Thyroid gland (tissue), 4 donors: ENCODE results near the gene MAP3K10.
"Not testable (repeated sequence)": the region's sequence is repeated elsewhere in the genome, so short reads cannot be mapped to it uniquely, and the experiment has no call there.

ENCODE experiments used
- POLR2A ChIP-seq, 2 donors: fragments of 450-650 bp; IDR thresholded peaks; one replicate each; pipeline ENCODE4 v1.6.1; 2017; ENCODE audit warnings: antibody characterized with exemption in 2 of 2, mild to moderate bottlenecking in 2 of 2, moderate library complexity in 1 of 2
- TF ChIP-seq, protein P1 (sequence below), 6 experiments: fragments of 200-600 bp in 3 of 6; fragments of 450-650 bp in 3 of 6; sonication (generic) in 3 of 6; IDR thresholded peaks; one replicate each; pipeline ENCODE4 v1.5.1; 2016 to 2019; ENCODE audit warnings: antibody characterized with exemption in 6 of 6, mild to moderate bottlenecking in 2 of 6, inconsistent platforms in 1 of 6, moderate library complexity in 1 of 6

DNA sequence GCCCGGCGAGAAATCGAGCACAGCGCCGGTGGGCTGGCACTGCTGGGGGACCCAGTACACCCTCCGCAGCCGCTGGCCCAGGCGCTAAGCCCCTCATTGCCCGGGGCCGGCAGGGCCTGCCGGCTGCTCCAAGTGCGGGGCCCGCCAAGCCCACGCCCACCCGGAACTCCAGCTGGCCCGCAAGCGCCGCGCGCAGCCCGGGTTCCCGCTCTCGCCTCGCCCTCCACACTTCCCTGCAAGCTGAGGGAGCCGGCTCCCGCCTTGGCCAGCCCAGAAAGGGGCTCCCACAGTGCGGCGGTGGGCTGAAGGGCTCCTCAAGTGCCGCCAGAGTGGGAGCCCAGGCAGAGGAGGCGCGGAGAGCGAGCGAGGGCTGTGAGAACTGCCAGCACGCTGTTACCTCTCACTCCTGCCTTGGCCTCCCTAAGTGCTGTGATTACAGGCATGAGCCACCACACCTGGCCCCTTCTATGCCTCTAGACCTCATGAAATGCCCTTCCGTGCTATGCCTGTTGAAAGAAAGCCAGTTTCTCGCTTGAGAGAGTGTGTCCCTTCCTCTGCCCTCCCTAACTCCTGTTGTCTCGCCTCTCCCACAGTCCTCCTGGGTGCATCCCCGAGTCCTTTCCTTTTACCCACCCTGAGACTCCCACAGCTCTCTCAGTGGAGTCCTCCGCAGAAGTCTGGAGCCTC lies 20.8 kb upstream of the MAP3K10 start:
- TF ChIP-seq POLR2A (IDR thresholded peaks at IDR 0.05): not testable (repeated sequence)
- TF ChIP-seq, protein P1, sequence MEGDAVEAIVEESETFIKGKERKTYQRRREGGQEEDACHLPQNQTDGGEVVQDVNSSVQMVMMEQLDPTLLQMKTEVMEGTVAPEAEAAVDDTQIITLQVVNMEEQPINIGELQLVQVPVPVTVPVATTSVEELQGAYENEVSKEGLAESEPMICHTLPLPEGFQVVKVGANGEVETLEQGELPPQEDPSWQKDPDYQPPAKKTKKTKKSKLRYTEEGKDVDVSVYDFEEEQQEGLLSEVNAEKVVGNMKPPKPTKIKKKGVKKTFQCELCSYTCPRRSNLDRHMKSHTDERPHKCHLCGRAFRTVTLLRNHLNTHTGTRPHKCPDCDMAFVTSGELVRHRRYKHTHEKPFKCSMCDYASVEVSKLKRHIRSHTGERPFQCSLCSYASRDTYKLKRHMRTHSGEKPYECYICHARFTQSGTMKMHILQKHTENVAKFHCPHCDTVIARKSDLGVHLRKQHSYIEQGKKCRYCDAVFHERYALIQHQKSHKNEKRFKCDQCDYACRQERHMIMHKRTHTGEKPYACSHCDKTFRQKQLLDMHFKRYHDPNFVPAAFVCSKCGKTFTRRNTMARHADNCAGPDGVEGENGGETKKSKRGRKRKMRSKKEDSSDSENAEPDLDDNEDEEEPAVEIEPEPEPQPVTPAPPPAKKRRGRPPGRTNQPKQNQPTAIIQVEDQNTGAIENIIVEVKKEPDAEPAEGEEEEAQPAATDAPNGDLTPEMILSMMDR (IDR thresholded peaks at IDR 0.05): not testable (repeated sequence)
